Stimulated activated CD8-positive, alpha-beta memory T cell treated with anti-CD3 and anti-CD28 coated beads, Interleukin-4, amount 100 ng/mL, for 4 hours (primary cell): ENCODE measurements around the gene TRPC4AP.
"Not testable (repeated sequence)": the region's sequence is repeated elsewhere in the genome, so short reads cannot be mapped to it uniquely, and the experiment has no call there.

Experiments used
- DNase-seq, 2 donors: peaks; one replicate each; pipeline ENCODE4 v3.0.0-alpha.2; 2020; ENCODE audit warnings: low read depth in 2 of 2, low spot score in 1 of 2

The TRPC4AP gene

GRCh38 chr20:35104685-35105295 is 12.2 kb upstream of the TRPC4AP start:
- DNase-seq: no peak

- DNase-seq: no peak
Observed at GRCh38 chr20:35101620-35102019, 9.0 kb upstream of the TRPC4AP start.

GRCh38 chr20:35093267-35093884 is 769 bp upstream of the TRPC4AP start:
- no peak for DNase-seq

- no peak for DNase-seq
Observed at GRCh38 chr20:35091816-35092523, 637 bp downstream of the TRPC4AP start.

GRCh38 chr20:35088231-35089145 is 4.1 kb downstream of the TRPC4AP start:
- DNase-seq: no peak

GRCh38 chr20:35087791-35088190 is 4.8 kb downstream of the TRPC4AP start:
- no peak for DNase-seq

GRCh38 chr20:35087355-35087754 is 5.3 kb downstream of the TRPC4AP start:
- no peak for DNase-seq

GRCh38 chr20:35085477-35086225 is 7.0 kb downstream of the TRPC4AP start:
- no peak for DNase-seq

GRCh38 chr20:35084998-35085397 is 7.6 kb downstream of the TRPC4AP start:
- no peak for DNase-seq

GRCh38 chr20:35080348-35080642 is 12.3 kb downstream of the TRPC4AP start:
- not testable (repeated sequence) for DNase-seq

GRCh38 chr20:35079472-35080347 is 12.9 kb downstream of the TRPC4AP start:
- DNase-seq: no peak

GRCh38 chr20:35077872-35078271 is 14.7 kb downstream of the TRPC4AP start:
- DNase-seq: no peak

- DNase-seq: no peak
Observed at GRCh38 chr20:35077341-35077740, 15.3 kb downstream of the TRPC4AP start.

GRCh38 chr20:35071436-35072153 is 21.0 kb downstream of the TRPC4AP start:
- not testable (repeated sequence) for DNase-seq

GRCh38 chr20:35066194-35066593 is 26.4 kb downstream of the TRPC4AP start:
- DNase-seq: no peak

GRCh38 chr20:35065181-35065580 is 27.4 kb downstream of the TRPC4AP start:
- DNase-seq: no peak

GRCh38 chr20:35063168-35063567 is 29.4 kb downstream of the TRPC4AP start:
- DNase-seq: no peak

GRCh38 chr20:35062478-35062877 is 30.1 kb downstream of the TRPC4AP start:
- DNase-seq: no peak

GRCh38 chr20:35060168-35060567 is 32.4 kb downstream of the TRPC4AP start:
- DNase-seq: no peak
